Measurements from ENCODE around the gene MEIS1. TPM values are rescaled to one million over a fixed set of nuclear protein-coding genes. Genes with fewer than 3 reads are reported as not detected.

MEIS1 gene
- polyA plus RNA-seq, 4 donors, result 1.1 to 15.0 (median 5.6) TPM

DNA sequence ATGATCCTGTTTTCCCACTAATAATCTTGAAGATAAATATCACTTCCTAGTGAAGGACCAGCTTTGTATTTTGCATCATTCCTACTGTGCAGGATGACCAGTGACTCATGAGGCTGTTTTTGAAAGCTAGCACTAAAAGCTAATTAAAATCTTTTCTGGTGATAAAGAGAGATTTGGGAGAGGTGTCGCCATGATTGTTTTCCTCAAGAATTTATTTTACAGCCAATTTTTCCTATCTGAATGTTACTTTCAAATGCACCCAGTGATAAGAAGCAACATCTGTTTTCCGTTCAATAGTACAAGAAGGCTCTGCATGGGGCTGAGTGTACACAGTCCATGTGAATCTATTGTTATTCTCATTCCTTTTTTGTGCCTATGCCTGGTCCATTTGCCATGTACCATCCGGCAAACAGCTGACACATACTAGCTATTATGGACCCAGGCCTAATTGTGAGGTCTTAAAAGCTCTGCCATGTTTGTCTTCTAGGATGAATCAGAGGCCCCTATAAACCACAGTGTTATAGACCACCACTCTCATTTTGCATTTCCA lies 28.4 kb downstream of the MEIS1 start:
- FAIRE-seq, result no peak
- Histone ChIP-seq H3K27me3 (ENCODE audit: control insufficient read depth in 3 of 3, insufficient read depth in 3 of 3, low read length in 3 of 3) (no peaks in the 10 kb centered on the region), H3K36me3 (ENCODE audit: control insufficient read depth in 3 of 3, insufficient read depth in 2 of 3, low read depth in 1 of 3, low read length in 3 of 3) (peaks cover 0 to 7% (median 0%) of the 10 kb centered on the region in 3 donors), H3K27ac (ENCODE audit: low read depth in 1 of 3, low read length in 2 of 3) (no peak overlapping the region), H3K4me1 (ENCODE audit: control insufficient read depth in 3 of 3, insufficient read depth in 2 of 3, low read depth in 1 of 3, low read length in 2 of 3) (no peaks in the 10 kb centered on the region), H3K9me3 (ENCODE audit: control insufficient read depth in 2 of 2, insufficient read depth in 1 of 2, low read depth in 1 of 2, low read length in 1 of 2) (no peaks in the 10 kb centered on the region), H3K4me3 (ENCODE audit: low read depth in 1 of 3, low read length in 3 of 3) (no peak overlapping the region)
- no peak for DNase-seq
- WGBS, 3 donors, result 47 to 61% (median 60%) methylated on average over 3 of the region's 3 CpGs

DNA sequence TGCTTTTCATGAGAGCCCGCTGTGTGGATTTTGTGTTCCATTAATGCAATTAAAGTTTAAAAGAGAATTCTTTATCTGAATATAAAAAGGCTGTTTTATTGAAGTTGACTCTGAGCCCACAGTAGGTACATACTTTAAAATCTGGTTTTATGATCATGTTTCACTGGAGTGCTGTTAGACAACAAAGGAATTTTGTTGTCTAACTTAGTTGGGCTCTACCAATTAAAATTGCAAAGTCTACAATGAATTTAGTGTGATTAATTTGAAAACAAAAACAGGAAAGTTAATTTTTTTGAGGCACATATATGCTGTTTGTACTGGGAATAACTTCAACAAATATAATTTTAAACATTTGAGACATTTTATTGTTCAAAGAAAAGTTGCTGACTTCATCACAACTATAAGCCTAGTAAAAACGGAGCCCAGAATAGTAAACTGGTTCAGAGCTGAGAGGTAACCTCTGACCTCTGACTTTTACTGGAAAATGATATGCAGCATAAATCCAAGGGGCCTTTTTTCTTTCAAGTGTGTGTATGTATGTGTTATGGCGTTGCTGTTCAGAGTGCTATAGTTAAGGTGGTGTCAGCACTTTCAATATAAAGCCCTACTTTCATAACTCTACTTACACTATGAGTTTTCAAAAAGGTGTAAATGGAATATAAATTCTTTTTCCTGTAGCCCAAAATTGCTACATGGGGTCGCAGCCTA lies 30.2 kb downstream of the MEIS1 start:
- Histone ChIP-seq H3K27ac (ENCODE audit: low read depth in 1 of 3, low read length in 2 of 3) (no peak overlapping the region), H3K4me3 (ENCODE audit: low read depth in 1 of 3, low read length in 3 of 3) (no peak overlapping the region), H3K9me3 (ENCODE audit: control insufficient read depth in 2 of 2, insufficient read depth in 1 of 2, low read depth in 1 of 2, low read length in 1 of 2) (no peaks in the 10 kb centered on the region), H3K4me1 (ENCODE audit: control insufficient read depth in 3 of 3, insufficient read depth in 2 of 3, low read depth in 1 of 3, low read length in 2 of 3) (peaks cover 0 to 6% (median 0%) of the 10 kb centered on the region in 3 donors), H3K27me3 (ENCODE audit: control insufficient read depth in 3 of 3, insufficient read depth in 3 of 3, low read length in 3 of 3) (no peaks in the 10 kb centered on the region), H3K36me3 (ENCODE audit: control insufficient read depth in 3 of 3, insufficient read depth in 2 of 3, low read depth in 1 of 3, low read length in 3 of 3) (peaks cover 0 to 7% (median 0%) of the 10 kb centered on the region in 3 donors)
- FAIRE-seq (no peak), DNase-seq (no peak)
- WGBS, 3 donors, result 75 to 84% (median 80%) methylated on average over 4 of the region's 4 CpGs

DNA sequence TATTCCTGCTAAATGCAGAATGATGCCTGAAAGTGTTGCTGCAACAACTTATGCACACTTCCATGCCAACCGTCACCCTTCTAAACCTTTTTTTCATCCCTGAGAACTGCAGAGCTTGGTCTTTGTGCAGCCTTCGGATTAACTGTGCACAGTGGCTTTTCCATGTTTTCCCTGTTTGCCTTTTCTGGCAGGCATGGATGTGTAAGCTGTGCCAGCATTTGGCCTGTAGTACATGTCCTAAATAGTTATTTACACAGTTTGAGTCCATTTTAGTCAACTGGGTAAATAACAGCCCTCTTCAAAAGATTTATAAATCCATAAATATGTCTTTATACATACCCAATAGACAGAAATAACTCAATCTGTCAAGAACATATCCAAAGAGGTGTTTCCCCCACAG lies 31.5 kb downstream of the MEIS1 start:
- no peak for FAIRE-seq

DNA sequence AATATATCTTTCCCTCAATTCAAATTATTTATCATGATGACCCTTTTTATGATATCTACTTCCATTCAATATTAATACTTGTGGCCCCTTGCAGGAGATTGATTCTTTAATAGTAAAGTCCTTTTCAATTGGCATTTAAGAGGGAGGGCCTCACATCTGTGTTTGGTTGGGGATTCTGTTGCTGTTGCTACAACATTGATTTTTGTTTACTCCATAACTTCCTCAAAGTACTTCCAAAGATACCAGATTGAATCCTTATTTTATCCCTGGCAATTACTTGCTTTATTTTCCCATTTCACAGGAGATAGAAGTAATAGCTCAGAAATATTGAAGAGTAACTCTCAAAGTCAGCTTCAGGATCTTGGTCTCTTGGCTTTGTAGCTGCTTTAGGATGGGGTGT lies 32.8 kb downstream of the MEIS1 start:
- no peaks in the 10 kb centered on the region for H3K27me3 ChIP-seq (ENCODE audit: control insufficient read depth in 3 of 3, insufficient read depth in 3 of 3, low read length in 3 of 3)
- FAIRE-seq (no peak), DNase-seq (no peak)
- no peaks in the 10 kb centered on the region for H3K9me3 ChIP-seq (ENCODE audit: control insufficient read depth in 2 of 2, insufficient read depth in 1 of 2, low read depth in 1 of 2, low read length in 1 of 2)
- H3K4me1 ChIP-seq (ENCODE audit: control insufficient read depth in 3 of 3, insufficient read depth in 2 of 3, low read depth in 1 of 3, low read length in 2 of 3), result peaks cover 0 to 6% (median 0%) of the 10 kb centered on the region in 3 donors
- H3K36me3 ChIP-seq (ENCODE audit: control insufficient read depth in 3 of 3, insufficient read depth in 2 of 3, low read depth in 1 of 3, low read length in 3 of 3), result peaks cover 0 to 9% (median 0%) of the 10 kb centered on the region in 3 donors
- no peak overlapping the region for H3K27ac ChIP-seq (ENCODE audit: low read depth in 1 of 3, low read length in 2 of 3)
- H3K4me3 ChIP-seq (ENCODE audit: low read depth in 1 of 3, low read length in 3 of 3), result no peak overlapping the region

More for the DNA sequence above, 31.5 kb downstream of the MEIS1 start:
- peaks cover 0 to 7% (median 0%) of the 10 kb centered on the region in 3 donors for H3K36me3 ChIP-seq (ENCODE audit: control insufficient read depth in 3 of 3, insufficient read depth in 2 of 3, low read depth in 1 of 3, low read length in 3 of 3)
- no peak for DNase-seq
- H3K9me3 ChIP-seq (ENCODE audit: control insufficient read depth in 2 of 2, insufficient read depth in 1 of 2, low read depth in 1 of 2, low read length in 1 of 2), result no peaks in the 10 kb centered on the region
- peaks cover 0 to 6% (median 0%) of the 10 kb centered on the region in 3 donors for H3K4me1 ChIP-seq (ENCODE audit: control insufficient read depth in 3 of 3, insufficient read depth in 2 of 3, low read depth in 1 of 3, low read length in 2 of 3)
- H3K4me3 ChIP-seq (ENCODE audit: low read depth in 1 of 3, low read length in 3 of 3), result no peak overlapping the region
- no peak overlapping the region for H3K27ac ChIP-seq (ENCODE audit: low read depth in 1 of 3, low read length in 2 of 3)
- 77 to 91% (median 83%) methylated on average over 2 of the region's 2 CpGs for WGBS, 3 donors
- no peaks in the 10 kb centered on the region for H3K27me3 ChIP-seq (ENCODE audit: control insufficient read depth in 3 of 3, insufficient read depth in 3 of 3, low read length in 3 of 3)

DNA sequence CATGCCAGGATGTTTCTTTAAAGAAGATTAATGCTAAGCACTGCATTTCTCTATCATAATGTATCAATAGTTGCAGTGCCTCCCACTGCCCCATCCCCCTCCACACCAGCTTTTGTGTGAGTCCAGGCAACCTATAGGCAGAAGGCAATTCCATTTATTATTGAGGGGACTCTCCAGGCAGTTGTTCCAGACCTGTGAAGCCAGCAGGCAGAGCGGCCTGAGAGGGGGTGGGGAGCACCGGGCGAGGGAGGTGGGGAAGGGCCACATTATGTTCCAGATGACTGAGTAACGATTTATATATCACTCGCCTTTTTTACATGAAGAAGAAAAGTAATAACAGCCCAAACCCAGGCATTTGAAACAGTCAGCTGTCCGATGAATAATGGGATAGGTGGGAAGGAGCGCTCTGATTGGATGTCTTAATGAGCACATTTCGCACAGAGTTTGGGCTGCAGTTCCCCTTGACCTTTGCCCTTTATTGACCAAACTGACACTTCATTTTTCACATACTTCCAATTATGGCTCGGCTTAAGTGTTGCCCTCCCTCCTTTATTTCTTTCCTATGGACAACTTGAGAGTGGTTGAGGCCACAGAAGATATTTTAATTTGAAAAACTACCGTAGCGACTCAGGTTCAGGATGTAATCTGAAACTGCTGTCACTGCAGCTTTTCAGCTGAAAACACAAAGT lies 34.4 kb downstream of the MEIS1 start:
- DNase-seq (no peak), FAIRE-seq (no peak)
- peaks cover 0 to 6% (median 0%) of the 10 kb centered on the region in 3 donors for H3K4me1 ChIP-seq (ENCODE audit: control insufficient read depth in 3 of 3, insufficient read depth in 2 of 3, low read depth in 1 of 3, low read length in 2 of 3)
- WGBS, 3 donors, result 78 to 87% (median 79%) methylated on average over 11 of the region's 11 CpGs
- no peaks in the 10 kb centered on the region for H3K9me3 ChIP-seq (ENCODE audit: control insufficient read depth in 2 of 2, insufficient read depth in 1 of 2, low read depth in 1 of 2, low read length in 1 of 2)
- no peak overlapping the region for H3K27ac ChIP-seq (ENCODE audit: low read depth in 1 of 3, low read length in 2 of 3)
- no peaks in the 10 kb centered on the region for H3K27me3 ChIP-seq (ENCODE audit: control insufficient read depth in 3 of 3, insufficient read depth in 3 of 3, low read length in 3 of 3)
- H3K4me3 ChIP-seq (ENCODE audit: low read depth in 1 of 3, low read length in 3 of 3), result no peak overlapping the region
- peaks cover 0 to 9% (median 0%) of the 10 kb centered on the region in 3 donors for H3K36me3 ChIP-seq (ENCODE audit: control insufficient read depth in 3 of 3, insufficient read depth in 2 of 3, low read depth in 1 of 3, low read length in 3 of 3)

DNA sequence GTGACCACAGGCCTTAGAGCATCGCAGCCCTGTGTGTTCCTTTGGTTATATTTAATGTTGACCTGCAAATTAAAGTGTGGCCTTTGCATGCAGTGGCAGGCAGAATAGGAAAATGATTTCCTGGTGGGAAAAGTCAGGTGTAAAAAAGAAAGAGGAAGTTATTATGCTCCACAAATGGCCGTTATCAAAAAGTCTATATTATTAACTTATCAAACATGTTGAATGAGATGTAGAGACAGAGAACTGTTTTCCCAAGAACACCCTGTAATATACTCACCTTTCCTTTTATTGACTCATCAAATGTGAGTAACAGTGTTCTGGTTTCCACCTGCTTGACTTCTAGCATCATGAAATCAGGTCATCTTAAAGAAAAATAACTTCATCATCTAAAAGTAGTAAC lies 35.3 kb downstream of the MEIS1 start:
- Histone ChIP-seq H3K9me3 (ENCODE audit: control insufficient read depth in 2 of 2, insufficient read depth in 1 of 2, low read depth in 1 of 2, low read length in 1 of 2) (no peaks in the 10 kb centered on the region), H3K4me3 (ENCODE audit: low read depth in 1 of 3, low read length in 3 of 3) (no peak overlapping the region), H3K27ac (ENCODE audit: low read depth in 1 of 3, low read length in 2 of 3) (no peak overlapping the region), H3K36me3 (ENCODE audit: control insufficient read depth in 3 of 3, insufficient read depth in 2 of 3, low read depth in 1 of 3, low read length in 3 of 3) (peaks cover 0 to 9% (median 0%) of the 10 kb centered on the region in 3 donors), H3K4me1 (ENCODE audit: control insufficient read depth in 3 of 3, insufficient read depth in 2 of 3, low read depth in 1 of 3, low read length in 2 of 3) (peaks cover 0 to 6% (median 0%) of the 10 kb centered on the region in 3 donors), H3K27me3 (ENCODE audit: control insufficient read depth in 3 of 3, insufficient read depth in 3 of 3, low read length in 3 of 3) (no peaks in the 10 kb centered on the region)
- FAIRE-seq, result no peak
- DNase-seq, result peak in 1 of 2 donors; percentile 42
- WGBS, 3 donors, result 5 to 29% (median 16%) methylated on average over 2 of the region's 2 CpGs

DNA sequence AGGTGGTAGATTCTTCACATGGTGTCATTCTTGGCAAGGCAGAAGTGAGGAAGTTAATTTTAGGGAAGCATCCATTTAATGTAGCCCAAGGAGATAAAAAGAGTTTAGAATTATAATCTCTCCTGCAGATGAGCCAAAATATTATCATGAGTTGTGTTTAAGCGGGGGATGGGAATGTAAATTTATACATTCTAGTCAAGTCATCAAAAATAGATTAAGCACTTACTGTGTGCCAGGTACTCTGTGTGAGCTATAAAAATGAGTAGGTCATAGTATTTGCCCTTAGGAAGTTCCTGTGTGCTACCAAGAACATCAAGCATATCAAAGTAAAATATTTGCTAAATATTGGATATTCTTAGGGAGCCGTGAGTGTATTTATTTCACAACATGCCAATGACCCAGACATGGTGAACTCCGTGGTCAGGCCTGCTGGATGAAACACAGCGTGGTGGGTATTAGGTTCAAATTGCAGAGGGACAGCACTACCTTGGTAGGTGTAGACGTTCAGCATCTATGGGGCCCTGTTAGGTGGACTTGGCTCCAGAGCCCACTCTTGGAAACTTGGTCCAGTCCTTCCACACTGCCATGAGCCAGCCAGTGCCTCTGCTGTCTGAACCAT lies 37.4 kb downstream of the MEIS1 start:
- no peaks in the 10 kb centered on the region for H3K9me3 ChIP-seq (ENCODE audit: control insufficient read depth in 2 of 2, insufficient read depth in 1 of 2, low read depth in 1 of 2, low read length in 1 of 2)
- peaks cover 0 to 15% (median 2%) of the 10 kb centered on the region in 3 donors for H3K36me3 ChIP-seq (ENCODE audit: control insufficient read depth in 3 of 3, insufficient read depth in 2 of 3, low read depth in 1 of 3, low read length in 3 of 3)
- FAIRE-seq, result no peak
- no peak for DNase-seq
- peaks cover 0 to 6% (median 0%) of the 10 kb centered on the region in 3 donors for H3K4me1 ChIP-seq (ENCODE audit: control insufficient read depth in 3 of 3, insufficient read depth in 2 of 3, low read depth in 1 of 3, low read length in 2 of 3)
- 84 to 93% (median 87%) methylated on average over 5 of the region's 5 CpGs for WGBS, 3 donors
- no peak overlapping the region for H3K27ac ChIP-seq (ENCODE audit: low read depth in 1 of 3, low read length in 2 of 3)
- H3K4me3 ChIP-seq (ENCODE audit: low read depth in 1 of 3, low read length in 3 of 3), result no peak overlapping the region
- H3K27me3 ChIP-seq (ENCODE audit: control insufficient read depth in 3 of 3, insufficient read depth in 3 of 3, low read length in 3 of 3), result no peaks in the 10 kb centered on the region

DNA sequence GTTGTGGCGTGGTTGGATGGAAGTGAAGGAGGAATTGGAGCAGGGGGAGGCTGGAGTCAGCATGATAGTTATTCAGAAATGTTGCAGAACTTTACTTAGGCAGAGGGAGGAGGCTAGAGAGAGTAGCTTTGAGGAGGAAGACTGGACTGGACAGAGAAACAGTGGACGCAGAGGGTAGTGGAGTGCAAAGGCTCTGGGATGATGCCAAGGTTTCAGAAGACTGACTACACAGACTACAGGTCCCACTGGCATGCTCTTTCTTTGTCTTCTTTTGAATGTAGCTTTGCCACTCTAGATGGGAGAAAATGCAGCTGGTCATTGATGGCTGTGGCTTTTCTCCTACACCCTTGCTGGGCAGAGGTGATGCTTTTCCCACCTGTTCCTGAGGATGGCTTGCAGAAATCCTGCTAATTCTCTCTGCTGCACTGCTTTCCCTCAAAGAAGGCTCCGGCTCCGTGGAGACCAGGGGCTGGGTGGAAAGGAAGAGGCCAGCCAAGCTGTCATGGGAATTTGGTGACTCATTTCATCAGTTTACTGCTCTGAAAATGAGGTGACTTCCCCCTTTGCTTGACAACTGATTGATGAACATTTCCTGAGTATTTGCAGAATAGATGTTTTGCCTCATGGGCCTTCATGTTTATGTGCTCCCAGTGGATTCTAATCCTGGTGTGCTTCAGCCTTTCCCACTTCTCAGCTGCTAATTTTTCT lies 42.4 kb downstream of the MEIS1 start:
- FAIRE-seq, result no peak
- 55 to 82% (median 68%) methylated on average over 4 of the region's 4 CpGs for WGBS, 3 donors
- no peak overlapping the region for H3K27ac ChIP-seq (ENCODE audit: low read depth in 1 of 3, low read length in 2 of 3)

More for the DNA sequence above, 42.4 kb downstream of the MEIS1 start:
- no peak overlapping the region for H3K4me3 ChIP-seq (ENCODE audit: low read depth in 1 of 3, low read length in 3 of 3)
- no peaks in the 10 kb centered on the region for H3K9me3 ChIP-seq (ENCODE audit: control insufficient read depth in 2 of 2, insufficient read depth in 1 of 2, low read depth in 1 of 2, low read length in 1 of 2)
- no peak for DNase-seq
- H3K36me3 ChIP-seq (ENCODE audit: control insufficient read depth in 3 of 3, insufficient read depth in 2 of 3, low read depth in 1 of 3, low read length in 3 of 3), result peaks cover 0 to 13% (median 2%) of the 10 kb centered on the region in 3 donors
- peaks cover 0 to 14% (median 13%) of the 10 kb centered on the region in 3 donors for H3K4me1 ChIP-seq (ENCODE audit: control insufficient read depth in 3 of 3, insufficient read depth in 2 of 3, low read depth in 1 of 3, low read length in 2 of 3)
- no peaks in the 10 kb centered on the region for H3K27me3 ChIP-seq (ENCODE audit: control insufficient read depth in 3 of 3, insufficient read depth in 3 of 3, low read length in 3 of 3)
